CD4-positive, alpha-beta T cell treated with Interleukin-6 for 4 hours (primary cell): Measurements from ENCODE around the gene AARS1.
"Not testable (repeated sequence)": the region's sequence is repeated elsewhere in the genome, so short reads cannot be mapped to it uniquely, and the experiment has no call there.

Experiments used
- DNase-seq: peaks from one replicate; pipeline ENCODE4 v3.0.0-alpha.2; 2020; ENCODE audit warnings: mixed read lengths

AARS1 gene

GRCh38 chr16:70289229-70290094 lies at the start of gene AARS1:
AARS1 (minus strand) TSS chr16:70289506; CDS start chr16:70282763, 6,743 bp downstream.
- peak; percentile 94 for DNase-seq

- no peak for DNase-seq
These were observed 48.5 kb upstream of the AARS1 start for GRCh38 chr16:70337814-70338213.

DNA sequence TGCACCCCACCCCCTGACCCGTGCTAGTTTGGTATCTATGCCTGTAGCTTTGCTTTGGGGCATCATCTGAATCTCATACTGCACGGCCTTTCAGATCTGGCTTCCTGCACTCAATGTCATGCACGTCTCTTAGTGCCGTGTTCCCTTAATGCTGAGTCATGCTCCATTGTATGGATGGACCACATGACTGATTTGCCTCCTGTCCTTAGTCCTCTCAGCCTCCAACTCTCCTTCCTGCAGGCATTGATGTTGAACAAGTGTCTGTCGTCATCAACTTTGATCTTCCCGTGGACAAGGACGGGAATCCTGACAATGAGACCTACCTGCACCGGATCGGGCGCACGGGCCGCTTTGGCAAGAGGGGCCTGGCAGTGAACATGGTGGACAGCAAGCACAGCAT lies 43.4 kb upstream of the AARS1 start:
- DNase-seq = not testable (repeated sequence)

GRCh38 chr16:70331588-70332358 lies 42.5 kb upstream of the AARS1 start:
- DNase-seq = peak; percentile 20

GRCh38 chr16:70331091-70331490 lies 41.8 kb upstream of the AARS1 start:
- DNase-seq = no peak

DNA sequence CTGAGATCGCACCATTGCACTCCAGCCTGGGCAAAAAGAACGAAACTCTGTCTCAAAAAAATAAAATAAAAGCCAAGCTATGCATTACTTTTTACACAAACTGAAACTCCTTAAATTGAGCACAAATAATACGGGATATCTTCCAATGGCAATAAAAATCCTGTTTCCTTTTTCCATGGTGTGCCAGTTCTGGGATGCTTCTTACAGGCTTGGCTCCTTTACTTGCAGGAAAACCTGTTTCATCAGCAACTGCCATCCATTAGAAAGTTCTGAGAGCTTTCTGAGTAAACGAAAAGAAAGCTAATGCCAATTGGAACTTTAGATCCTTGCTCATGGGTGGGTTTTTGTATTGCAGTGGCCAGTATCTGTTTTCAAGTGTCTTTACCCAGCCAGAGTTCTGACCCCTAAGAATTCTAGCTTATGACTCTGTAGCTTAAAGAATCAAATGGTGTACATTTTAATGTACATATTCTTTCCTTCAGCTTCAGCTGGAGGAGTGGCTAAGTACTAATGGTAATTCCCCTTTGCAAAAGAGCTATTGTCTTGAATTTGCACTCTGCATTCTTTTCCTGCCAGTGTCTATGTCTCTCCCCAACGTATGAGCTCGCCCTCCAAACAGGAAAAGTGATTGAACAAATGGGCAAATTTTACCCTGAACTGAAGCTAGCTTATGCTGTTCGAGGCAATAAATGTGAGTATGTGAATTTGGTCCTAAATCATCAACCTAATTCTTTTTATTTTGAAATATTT lies 35.9 kb upstream of the AARS1 start:
- no peak for DNase-seq

DNA sequence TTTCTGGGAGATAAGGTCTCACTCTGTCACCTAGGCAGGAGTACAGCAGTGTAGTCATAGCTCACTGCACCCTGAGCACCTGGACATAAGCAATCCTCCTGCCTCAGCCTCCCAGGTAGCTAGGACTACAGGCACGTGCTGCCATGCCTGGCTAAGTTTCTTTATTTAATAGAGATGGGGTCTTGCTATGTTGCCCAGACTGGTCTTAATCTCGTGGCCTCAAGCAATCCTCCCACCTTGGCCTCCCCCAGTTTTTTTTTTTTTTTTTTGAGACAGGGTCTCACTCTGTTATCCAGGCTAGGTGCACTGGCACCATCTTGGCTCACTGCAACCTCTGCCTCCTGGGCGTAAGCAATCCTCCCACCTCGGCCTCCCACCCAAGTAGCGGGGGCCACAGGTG lies 30.8 kb upstream of the AARS1 start:
- DNase-seq = no peak

DNA sequence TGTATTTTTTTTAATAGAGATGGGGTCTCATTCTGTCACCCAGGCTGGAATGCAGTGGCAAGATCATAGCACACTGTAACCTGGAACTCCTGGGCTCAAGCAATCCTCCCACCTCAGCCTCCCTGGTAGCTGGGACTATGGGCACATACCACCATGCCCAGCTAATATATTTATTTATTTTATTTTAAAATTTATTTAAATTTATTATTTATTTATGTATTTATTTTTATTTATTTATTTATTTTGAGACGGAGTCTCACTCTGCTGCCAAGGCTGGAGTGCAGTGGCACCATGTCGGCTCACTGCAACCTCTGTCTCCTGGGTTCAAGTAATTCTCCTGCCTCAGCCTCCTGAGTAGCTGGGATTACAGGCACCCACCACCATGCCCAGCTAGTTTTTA lies 18.4 kb upstream of the AARS1 start:
- DNase-seq = not testable (repeated sequence)

GRCh38 chr16:70306880-70307279 lies 17.6 kb upstream of the AARS1 start:
- no peak for DNase-seq

GRCh38 chr16:70304892-70305448 lies 15.7 kb upstream of the AARS1 start:
- DNase-seq = no peak

GRCh38 chr16:70302745-70303144 lies 13.4 kb upstream of the AARS1 start:
- DNase-seq = no peak

- DNase-seq = no peak
These were observed 11.8 kb upstream of the AARS1 start for GRCh38 chr16:70301121-70301520.

GRCh38 chr16:70298988-70299938 lies 10.0 kb upstream of the AARS1 start, which contains the start of gene DDX19B:
DDX19B (plus strand) TSS chr16:70299186; CDS start chr16:70299298, 112 bp downstream.
- DNase-seq = peak; percentile 69

DNA sequence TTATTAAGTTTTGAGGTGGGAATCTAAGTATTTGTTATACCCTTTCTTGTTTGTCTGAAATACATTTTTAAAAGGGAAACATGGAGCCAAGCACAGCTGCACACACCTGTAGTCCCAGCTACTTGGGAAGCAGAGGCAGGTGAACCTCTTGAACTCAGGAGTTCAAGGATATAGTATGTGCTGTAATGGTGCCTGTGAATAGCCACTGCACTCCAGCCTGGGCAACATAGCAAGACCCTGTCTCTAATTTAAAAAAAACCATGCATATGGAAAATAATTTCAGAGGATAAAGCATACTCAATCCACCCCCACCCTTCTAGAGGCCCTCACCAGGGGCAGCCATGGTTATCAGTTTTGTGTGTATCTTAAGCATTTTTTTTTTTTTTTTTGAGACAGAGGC lies 6.3 kb upstream of the AARS1 start:
- no peak for DNase-seq

- DNase-seq = no peak
These were observed 5.2 kb upstream of the AARS1 start for GRCh38 chr16:70294385-70295025.

- not testable (repeated sequence) for DNase-seq
These were observed 2.8 kb upstream of the AARS1 start for GRCh38 chr16:70292148-70292547.

- no peak for DNase-seq
These were observed 1.7 kb upstream of the AARS1 start for GRCh38 chr16:70290949-70291519.

GRCh38 chr16:70287304-70287971 lies 1.9 kb downstream of the AARS1 start:
- DNase-seq = not testable (repeated sequence)

- no peak for DNase-seq
These were observed 12.9 kb downstream of the AARS1 start for GRCh38 chr16:70276392-70276791.

- no peak for DNase-seq
These were observed 17.6 kb downstream of the AARS1 start for GRCh38 chr16:70271696-70272095.
